Epithelial cell of proximal tubule (primary cell): ENCODE measurements around the gene KCMF1. TPM values are rescaled to one million over a fixed set of nuclear protein-coding genes. Genes with fewer than 3 reads are reported as not detected.

ENCODE experiments used
- DNase-seq: peaks from one replicate; pipeline ENCODE4 v3.0.0-alpha.2; 2011; ENCODE audit warnings: low read depth
- H3K4me3 ChIP-seq: 2 replicates; pipeline ENCODE4 v1.5.1; 2011; ENCODE audit warnings: low read depth, mild to moderate bottlenecking, low read length
- total RNA-seq: library from RNA; depleted of rRNA; stranded (reverse); fragments of >200 nt; gene quantifications from 2 replicates; pipeline ENCODE4 v1.2.3, GENCODE V29; 2015
- TF ChIP-seq, protein P1 (sequence below): conservative IDR thresholded peaks from 2 replicates; pipeline ENCODE4 v1.5.1; 2012; ENCODE audit warnings: low read depth, mild to moderate bottlenecking, low read length

The KCMF1 gene
- total RNA-seq, 1 donor from 2014 or later = 43.0 TPM

DNA sequence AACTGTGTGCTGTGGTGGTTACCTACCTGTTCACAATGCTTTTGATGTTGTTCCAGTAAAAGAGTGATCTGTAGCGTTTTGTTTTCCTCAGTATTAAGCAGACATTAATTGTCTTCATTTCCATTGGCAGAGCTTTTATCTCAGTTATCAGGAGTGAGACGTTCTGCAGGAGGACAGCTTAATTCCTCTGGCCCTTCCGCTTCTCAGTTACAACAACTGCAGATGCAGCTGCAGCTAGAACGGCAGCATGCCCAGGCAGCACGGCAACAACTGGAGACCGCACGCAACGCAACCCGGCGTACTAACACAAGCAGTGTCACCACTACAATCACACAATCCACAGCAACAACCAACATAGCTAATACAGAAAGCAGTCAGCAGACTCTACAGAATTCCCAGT, 78.3 kb downstream of the KCMF1 start:
- TF ChIP-seq, protein P1, sequence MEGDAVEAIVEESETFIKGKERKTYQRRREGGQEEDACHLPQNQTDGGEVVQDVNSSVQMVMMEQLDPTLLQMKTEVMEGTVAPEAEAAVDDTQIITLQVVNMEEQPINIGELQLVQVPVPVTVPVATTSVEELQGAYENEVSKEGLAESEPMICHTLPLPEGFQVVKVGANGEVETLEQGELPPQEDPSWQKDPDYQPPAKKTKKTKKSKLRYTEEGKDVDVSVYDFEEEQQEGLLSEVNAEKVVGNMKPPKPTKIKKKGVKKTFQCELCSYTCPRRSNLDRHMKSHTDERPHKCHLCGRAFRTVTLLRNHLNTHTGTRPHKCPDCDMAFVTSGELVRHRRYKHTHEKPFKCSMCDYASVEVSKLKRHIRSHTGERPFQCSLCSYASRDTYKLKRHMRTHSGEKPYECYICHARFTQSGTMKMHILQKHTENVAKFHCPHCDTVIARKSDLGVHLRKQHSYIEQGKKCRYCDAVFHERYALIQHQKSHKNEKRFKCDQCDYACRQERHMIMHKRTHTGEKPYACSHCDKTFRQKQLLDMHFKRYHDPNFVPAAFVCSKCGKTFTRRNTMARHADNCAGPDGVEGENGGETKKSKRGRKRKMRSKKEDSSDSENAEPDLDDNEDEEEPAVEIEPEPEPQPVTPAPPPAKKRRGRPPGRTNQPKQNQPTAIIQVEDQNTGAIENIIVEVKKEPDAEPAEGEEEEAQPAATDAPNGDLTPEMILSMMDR = no peak
- no peak for DNase-seq
- no peak overlapping the region for H3K4me3 ChIP-seq

DNA sequence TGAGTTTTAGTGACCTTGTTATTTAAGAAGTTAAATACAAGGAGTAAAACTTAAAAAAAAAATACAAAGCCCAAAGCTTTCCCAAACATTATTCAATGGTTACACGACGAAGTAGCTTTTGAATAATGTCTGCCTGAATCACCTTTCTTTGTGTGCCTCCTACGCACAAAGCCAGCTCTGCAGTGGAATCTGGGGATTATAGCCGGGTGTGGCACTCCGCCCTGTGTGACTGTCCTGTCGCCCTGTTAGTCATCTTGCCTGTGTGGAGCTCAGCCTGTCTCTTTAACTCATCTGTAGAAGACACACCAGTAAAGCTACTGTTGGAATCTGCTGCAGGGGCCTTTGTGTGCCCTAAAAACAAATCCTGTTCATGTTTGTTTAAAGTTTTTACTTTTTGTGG, 82.8 kb downstream of the KCMF1 start:
- no peak overlapping the region for H3K4me3 ChIP-seq
- TF ChIP-seq, protein P1 = no peak
- no peak for DNase-seq

DNA sequence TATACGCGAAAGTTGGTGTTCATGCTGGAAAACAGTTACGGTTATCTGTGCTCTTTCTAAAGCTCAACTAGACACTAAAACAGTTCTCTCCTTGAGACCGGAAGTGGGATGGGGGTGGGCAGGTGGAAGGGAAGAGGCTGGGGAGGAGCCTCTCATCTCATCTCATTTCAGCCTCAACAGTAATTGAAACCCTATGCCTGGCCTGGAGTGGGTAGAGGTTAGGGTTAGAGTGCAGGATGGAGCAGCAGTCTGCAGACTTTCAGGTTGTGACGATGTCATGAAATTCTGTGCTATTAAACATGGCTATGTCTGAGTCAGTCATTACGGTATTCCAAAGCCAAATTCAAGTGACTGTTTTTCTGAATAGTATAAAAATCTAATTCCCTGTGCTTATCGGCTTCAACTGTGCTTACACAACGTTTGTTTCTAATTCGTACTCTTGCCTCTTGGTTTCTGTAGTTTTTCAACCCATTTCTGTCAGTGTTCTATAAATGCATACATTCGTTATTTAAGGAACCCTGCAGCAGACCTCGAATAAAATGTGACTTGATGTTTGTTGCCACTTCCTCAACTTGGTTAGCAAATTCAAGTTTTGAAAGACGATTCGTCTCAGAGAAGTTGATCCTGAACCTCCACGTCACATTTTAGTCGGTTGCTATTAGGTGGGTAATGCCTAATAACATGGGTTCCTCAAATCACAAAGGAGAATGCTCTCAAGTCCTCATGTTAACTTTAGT, 86.4 kb downstream of the KCMF1 start:
- TF ChIP-seq, protein P1 = no peak
- H3K4me3 ChIP-seq = no peak overlapping the region
- no peak for DNase-seq

DNA sequence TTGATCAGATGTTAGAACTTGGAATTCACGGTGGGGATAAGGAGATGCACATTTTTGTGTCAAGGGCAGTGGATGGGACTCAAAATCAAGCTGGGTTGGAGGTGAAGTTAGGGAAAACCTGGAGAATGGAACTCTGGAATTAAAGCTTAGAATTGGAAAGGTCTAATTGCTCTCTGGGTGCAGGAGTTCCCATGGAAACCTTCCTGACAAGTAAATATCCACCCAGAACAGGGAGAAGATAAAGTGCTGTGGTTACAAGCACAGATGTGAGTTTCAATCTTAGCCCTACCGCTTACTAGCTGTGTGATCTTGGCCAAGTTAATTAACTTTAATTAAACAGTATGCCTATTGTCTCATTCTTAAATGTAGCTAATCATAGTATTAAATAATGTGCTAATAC, 90.9 kb downstream of the KCMF1 start:
- no peak overlapping the region for H3K4me3 ChIP-seq
- no peak for DNase-seq
- TF ChIP-seq, protein P1 = no peak

DNA sequence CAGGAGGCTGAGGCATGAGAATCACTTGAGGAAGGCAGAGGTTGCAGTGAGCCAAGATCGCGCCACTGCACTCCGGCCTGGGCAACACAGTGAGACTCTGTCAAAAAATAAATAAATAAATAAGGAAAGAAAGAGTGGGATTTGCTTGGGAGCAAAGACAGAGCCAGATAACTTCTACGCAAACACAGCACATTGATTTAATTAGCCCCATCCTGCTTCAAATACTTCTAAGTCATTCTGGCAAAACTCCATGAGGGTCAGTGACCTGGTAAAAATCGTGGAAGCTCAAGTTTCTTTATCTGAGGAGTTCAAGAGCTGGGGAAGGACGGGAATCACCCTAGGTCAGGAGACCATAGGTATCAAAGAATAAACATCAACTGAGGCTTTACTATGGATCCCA, 91.6 kb downstream of the KCMF1 start:
- no peak for DNase-seq
- TF ChIP-seq, protein P1 = no peak
- H3K4me3 ChIP-seq = no peak overlapping the region

DNA sequence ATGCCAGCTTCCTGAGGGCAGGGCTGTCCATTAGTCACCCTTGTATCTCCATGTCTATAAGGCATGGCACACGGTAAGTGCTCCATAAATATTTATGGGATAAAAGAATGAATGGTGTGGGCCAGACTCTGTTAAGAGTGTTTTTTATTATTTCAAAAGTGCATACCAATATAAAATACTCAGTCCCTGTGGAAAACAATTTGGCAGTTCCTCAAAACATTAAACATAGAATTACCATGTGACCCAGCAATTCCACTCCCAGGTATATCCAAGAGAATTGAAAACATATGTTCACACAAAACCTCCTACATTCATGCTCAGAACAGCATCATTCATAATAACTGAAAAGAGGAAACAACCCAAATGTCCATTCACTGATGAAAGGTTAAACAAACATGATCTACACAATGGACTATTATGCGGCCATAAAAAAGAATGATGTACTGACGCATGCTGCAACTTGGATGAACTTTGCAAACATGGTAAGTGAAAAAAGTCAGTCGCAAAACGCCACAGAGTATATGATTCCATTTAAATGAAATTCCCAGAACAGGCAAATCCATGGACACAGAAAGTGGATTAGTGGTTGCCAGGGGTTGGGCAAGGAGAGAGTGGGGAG, 93.1 kb downstream of the KCMF1 start:
- TF ChIP-seq, protein P1 = no peak
- DNase-seq = no peak
- H3K4me3 ChIP-seq = no peak overlapping the region
